GM18505 (cell line): ENCODE results near the gene RRP12.

Experiments
- ATAC-seq: cut with Tn5 transposase; IDR thresholded peaks from one replicate; pipeline ENCODE4 v1.9.1; 2021; ENCODE audit not compliant: unreplicated experiment
- POLR2A ChIP-seq: IDR thresholded peaks from 4 replicates; pipeline ENCODE4 v1.6.1; 2011; ENCODE audit warnings: borderline replicate concordance; ENCODE audit not compliant: insufficient read depth, insufficient read length; ENCODE audit errors: extremely low read depth

RRP12 gene

GRCh38 chr10:97333601-97334369 is 67.4 kb downstream of the RRP12 start:
- no peak for TF ChIP-seq POLR2A
- ATAC-seq, result peak; percentile 23

- TF ChIP-seq POLR2A, result no peak
- no peak for ATAC-seq
Measured at GRCh38 chr10:97333351-97333600, 67.9 kb downstream of the RRP12 start.

GRCh38 chr10:97332591-97333350 is 68.4 kb downstream of the RRP12 start:
- TF ChIP-seq POLR2A, result no peak

GRCh38 chr10:97331153-97331703 is 69.9 kb downstream of the RRP12 start:
- no peak for ATAC-seq
- TF ChIP-seq POLR2A, result no peak

More at GRCh38 chr10:97332591-97333350, 68.4 kb downstream of the RRP12 start:
- no peak for ATAC-seq

GRCh38 chr10:97329766-97330165 is 71.4 kb downstream of the RRP12 start:
- no peak for ATAC-seq

GRCh38 chr10:97328646-97329453 is 72.3 kb downstream of the RRP12 start:
- ATAC-seq, result no peak
- TF ChIP-seq POLR2A, result no peak

More at GRCh38 chr10:97329766-97330165, 71.4 kb downstream of the RRP12 start:
- no peak for TF ChIP-seq POLR2A

- TF ChIP-seq POLR2A, result no peak
- ATAC-seq, result no peak
Measured at GRCh38 chr10:97327348-97328294, 73.5 kb downstream of the RRP12 start.

GRCh38 chr10:97325754-97326153 is 75.4 kb downstream of the RRP12 start:
- no peak for TF ChIP-seq POLR2A
- no peak for ATAC-seq

- ATAC-seq, result no peak
- TF ChIP-seq POLR2A, result no peak
Measured at GRCh38 chr10:97323501-97323900, 77.6 kb downstream of the RRP12 start.

GRCh38 chr10:97321804-97322190 is 79.3 kb downstream of the RRP12 start:
- ATAC-seq, result no peak

GRCh38 chr10:97321032-97321803 is 79.9 kb downstream of the RRP12 start:
- no peak for ATAC-seq
- no peak for TF ChIP-seq POLR2A

More at GRCh38 chr10:97321804-97322190, 79.3 kb downstream of the RRP12 start:
- TF ChIP-seq POLR2A, result no peak
